AG20443 (cell line): ENCODE data around the gene RASGEF1C.
"Not testable (repeated sequence)": the region's sequence is repeated elsewhere in the genome, so short reads cannot be mapped to it uniquely, and the experiment has no call there.

Source experiments
- DNase-seq: peaks from one replicate; pipeline ENCODE4 v3.0.0; 2012; ENCODE audit warnings: low spot score, mixed read lengths

RASGEF1C gene

GRCh38 chr5:180210961-180211760 is 2.1 kb upstream of the RASGEF1C start:
- DNase-seq, result no peak

GRCh38 chr5:180210077-180210476 is 1.1 kb upstream of the RASGEF1C start:
- DNase-seq, result not testable (repeated sequence)

- no peak for DNase-seq
These were observed 453 bp downstream of the RASGEF1C start for GRCh38 chr5:180208435-180209081.

- no peak for DNase-seq
These were observed 975 bp downstream of the RASGEF1C start for GRCh38 chr5:180208038-180208434.

GRCh38 chr5:180207593-180207992 is 1.4 kb downstream of the RASGEF1C start:
- DNase-seq, result no peak

- DNase-seq, result no peak
These were observed 2.0 kb downstream of the RASGEF1C start for GRCh38 chr5:180206993-180207392.

- no peak for DNase-seq
These were observed 3.1 kb downstream of the RASGEF1C start for GRCh38 chr5:180205916-180206315.

GRCh38 chr5:180204276-180204819 is 4.7 kb downstream of the RASGEF1C start:
- no peak for DNase-seq

GRCh38 chr5:180202939-180203573 is 6.0 kb downstream of the RASGEF1C start:
- DNase-seq, result no peak

GRCh38 chr5:180201051-180201987 is 7.7 kb downstream of the RASGEF1C start:
- DNase-seq, result no peak

GRCh38 chr5:180199390-180199789 is 9.6 kb downstream of the RASGEF1C start:
- no peak for DNase-seq

GRCh38 chr5:180198208-180198607 is 10.8 kb downstream of the RASGEF1C start:
- no peak for DNase-seq

GRCh38 chr5:180197016-180197702 is 11.9 kb downstream of the RASGEF1C start:
- DNase-seq, result no peak

GRCh38 chr5:180194410-180195345 is 14.3 kb downstream of the RASGEF1C start:
- no peak for DNase-seq

- no peak for DNase-seq
These were observed 15.1 kb downstream of the RASGEF1C start for GRCh38 chr5:180193749-180194375.

GRCh38 chr5:180191716-180192115 is 17.3 kb downstream of the RASGEF1C start:
- DNase-seq, result no peak

- no peak for DNase-seq
These were observed 21.2 kb downstream of the RASGEF1C start for GRCh38 chr5:180187767-180188166.

GRCh38 chr5:180180846-180181245 is 28.2 kb downstream of the RASGEF1C start:
- DNase-seq, result no peak

GRCh38 chr5:180180421-180180820 is 28.6 kb downstream of the RASGEF1C start:
- DNase-seq, result no peak
